GM12892 (cell line): ENCODE measurements around the gene OCLN.
"Not testable (repeated sequence)": the region's sequence is repeated elsewhere in the genome, so short reads cannot be mapped to it uniquely, and the experiment has no call there.

Experiments
- POLR2A ChIP-seq: IDR thresholded peaks from 2 replicates; pipeline ENCODE4 v1.6.1; 2011; ENCODE audit warnings: low read depth, low read length, control low read depth
- POLR2AphosphoS5 ChIP-seq: IDR thresholded peaks from 2 replicates; pipeline ENCODE4 v1.6.1; 2011; ENCODE audit warnings: low read depth, low read length, control low read depth

- not testable (repeated sequence) for TF ChIP-seq POLR2A, POLR2AphosphoS5
Observed at GRCh38 chr5:69453487-69453886, 39.1 kb upstream of the OCLN start.
